ENCODE measurements around the gene ZNF20. TPM values are rescaled to one million over a fixed set of nuclear protein-coding genes. Genes with fewer than 3 reads are reported as not detected.

The ZNF20 gene
- total RNA-seq (1 to 10 TPM; 1.2 to 6.7 (median 4.8) TPM), polyA plus RNA-seq (1 to 10 TPM; 1.4 to 4.4 TPM), total RNA-seq (0.54 reads per million)

GRCh38 chr19:12139885-12140544, at the start of gene ZNF20:
ZNF20 (minus strand) TSS chr19:12140350; CDS start chr19:12140182, 168 bp downstream.
- DNase-seq: peak; percentile 68 to 90 (median 72)
- Mint-ChIP-seq H3K27me3 (no peaks in the 10 kb centered on the region), H3K36me3 (peaks cover 11 to 31% (median 18%) of the 10 kb centered on the region in 5 donors), H3K4me1 (peaks cover 25 to 44% (median 35%) of the 10 kb centered on the region in 7 donors), H3K4me3 (peak within 1 kb of the TSS; percentile 82 to 96 (median 89)), H3K9me3 (peaks cover 0 to 14% (median 5%) of the 10 kb centered on the region in 11 donors), H3K27ac (peak within 1 kb of the TSS; percentile 40 to 96 (median 79))
- Histone ChIP-seq H3K9me3 (ENCODE audit: control insufficient read depth in 2 of 3, low read length in 3 of 3) (peaks cover 0 to 2% (median 0%) of the 10 kb centered on the region in 3 experiments), H3K4me3 (ENCODE audit: low read length) (peak within 1 kb of the TSS; percentile 74), H3K27me3 (ENCODE audit: control insufficient read depth in 2 of 2, insufficient read depth in 2 of 2, low read length in 2 of 2) (no peaks in the 10 kb centered on the region), H3K36me3 (ENCODE audit: control insufficient read depth in 2 of 3, insufficient read depth in 3 of 3, low read length in 3 of 3) (peaks cover 0 to 16% (median 2%) of the 10 kb centered on the region in 3 experiments), H3K27ac (ENCODE audit: low read depth, low read length) (peak within 1 kb of the TSS; percentile 77), H3K4me1 (ENCODE audit: control insufficient read depth in 2 of 2, insufficient read depth in 2 of 2, low read length in 2 of 2) (peaks cover 18 to 24% of the 10 kb centered on the region in 2 donors)
- intact Hi-C loops (cut with micrococcal nuclease): loop anchor here (1.0 to 5.0 kb wide), 11 partner anchors 16 to 603 kb away; partner anchors contain the start of genes ZNF136 (in 2 of the 2), ZNF440 (in 1 of the 2), ZNF563 (in 1 of the 2) and ZNF625 (in 1 of the 2)
- peak; percentile 95 for ATAC-seq
- CTCF ChIA-PET: interaction anchor here (0.5 to 2.4 kb wide), 14 partner anchors 19 to 1000 kb away, joined by 3 to 28 read pairs (median 6); partner anchors contain the start of genes ZNF491, ZNF700 and ZNF763
- POLR2A ChIA-PET: interaction anchor here (1.0 to 1.9 kb wide), 6 partner anchors 12 to 216 kb away, joined by 3 to 10 read pairs (median 4); partner anchors contain the start of genes ZNF136, ZNF563 and ZNF763

DNA sequence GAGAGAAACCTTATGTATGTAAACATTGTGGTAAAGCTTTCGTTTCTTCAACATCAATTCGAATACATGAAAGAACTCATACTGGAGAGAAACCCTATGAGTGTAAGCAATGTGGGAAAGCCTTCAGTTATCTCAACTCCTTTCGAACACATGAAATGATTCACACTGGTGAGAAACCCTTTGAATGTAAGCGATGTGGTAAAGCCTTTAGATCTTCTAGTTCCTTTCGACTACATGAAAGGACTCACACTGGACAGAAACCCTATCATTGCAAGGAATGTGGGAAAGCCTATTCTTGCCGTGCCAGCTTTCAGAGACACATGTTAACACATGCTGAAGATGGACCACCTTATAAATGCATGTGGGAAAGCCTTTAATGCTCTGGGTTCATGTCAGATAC, 47.5 kb upstream of the ZNF20 start:
- H3K36me3 Mint-ChIP-seq: peaks cover 44 to 88% (median 84%) of the 10 kb centered on the region in 5 donors
- Histone ChIP-seq H3K4me3 (ENCODE audit: low read length) (peak overlapping the region; percentile 7), H3K9me3 (ENCODE audit: control insufficient read depth in 2 of 3, low read length in 3 of 3) (peaks cover 32 to 96% (median 48%) of the 10 kb centered on the region in 3 experiments), H3K4me1 (ENCODE audit: control insufficient read depth in 2 of 2, insufficient read depth in 2 of 2, low read length in 2 of 2) (no peaks in the 10 kb centered on the region), H3K27me3 (ENCODE audit: control insufficient read depth in 2 of 2, insufficient read depth in 2 of 2, low read length in 2 of 2) (no peaks in the 10 kb centered on the region), H3K27ac (ENCODE audit: low read depth, low read length) (no peak overlapping the region), H3K36me3 (ENCODE audit: control insufficient read depth in 2 of 3, insufficient read depth in 3 of 3, low read length in 3 of 3) (peaks cover 35 to 80% (median 44%) of the 10 kb centered on the region in 3 experiments)
- H3K27me3 Mint-ChIP-seq: no peaks in the 10 kb centered on the region
- peak overlapping the region in 1 of 9 donors; percentile 25 for H3K27ac Mint-ChIP-seq
- H3K4me1 Mint-ChIP-seq: no peaks in the 10 kb centered on the region
- CTCF ChIA-PET: no interaction called here
- POLR2A ChIA-PET: no interaction called here
- H3K9me3 Mint-ChIP-seq: peaks cover 0 to 98% (median 75%) of the 10 kb centered on the region in 11 donors
- H3K4me3 Mint-ChIP-seq: no peak overlapping the region
- DNase-seq (peak in 1 of 9 donors; percentile 15), ATAC-seq (no peak)
- intact Hi-C loops (cut with micrococcal nuclease): no loop called here

- intact Hi-C loops (cut with micrococcal nuclease): no loop called here
- H3K4me1 ChIP-seq (ENCODE audit: control insufficient read depth in 2 of 2, insufficient read depth in 2 of 2, low read length in 2 of 2): no peaks in the 10 kb centered on the region
- Mint-ChIP-seq H3K4me3 (peak overlapping the region in 2 of 10 donors; percentile 32 to 52), H3K4me1 (peaks cover 0 to 34% (median 24%) of the 10 kb centered on the region in 7 donors), H3K36me3 (peaks cover 24 to 80% (median 76%) of the 10 kb centered on the region in 5 donors), H3K27me3 (no peaks in the 10 kb centered on the region), H3K27ac (peak overlapping the region in 2 of 9 donors; percentile 9 to 21), H3K9me3 (peaks cover 0 to 75% (median 59%) of the 10 kb centered on the region in 11 donors)
- no peak overlapping the region for H3K4me3 ChIP-seq (ENCODE audit: low read length)
- H3K27me3 ChIP-seq (ENCODE audit: control insufficient read depth in 2 of 2, insufficient read depth in 2 of 2, low read length in 2 of 2): no peaks in the 10 kb centered on the region
- no peak overlapping the region for H3K27ac ChIP-seq (ENCODE audit: low read depth, low read length)
- peaks cover 9 to 49% (median 35%) of the 10 kb centered on the region in 3 experiments for H3K9me3 ChIP-seq (ENCODE audit: control insufficient read depth in 2 of 3, low read length in 3 of 3)
- no peak for DNase-seq
- CTCF ChIA-PET: no interaction called here
- no peak for ATAC-seq
- POLR2A ChIA-PET: no interaction called here
- H3K36me3 ChIP-seq (ENCODE audit: control insufficient read depth in 2 of 3, insufficient read depth in 3 of 3, low read length in 3 of 3): peaks cover 3 to 61% (median 5%) of the 10 kb centered on the region in 3 experiments
Observed at GRCh38 chr19:12180377-12180776, 40.2 kb upstream of the ZNF20 start.

- peak overlapping the region in 5 of 10 donors; percentile 1 to 49 (median 33) for H3K4me3 Mint-ChIP-seq
- peak overlapping the region; percentile 27 for H3K27ac ChIP-seq (ENCODE audit: low read depth, low read length)
Observed at GRCh38 chr19:12166626-12167025, 26.5 kb upstream of the ZNF20 start.

DNA sequence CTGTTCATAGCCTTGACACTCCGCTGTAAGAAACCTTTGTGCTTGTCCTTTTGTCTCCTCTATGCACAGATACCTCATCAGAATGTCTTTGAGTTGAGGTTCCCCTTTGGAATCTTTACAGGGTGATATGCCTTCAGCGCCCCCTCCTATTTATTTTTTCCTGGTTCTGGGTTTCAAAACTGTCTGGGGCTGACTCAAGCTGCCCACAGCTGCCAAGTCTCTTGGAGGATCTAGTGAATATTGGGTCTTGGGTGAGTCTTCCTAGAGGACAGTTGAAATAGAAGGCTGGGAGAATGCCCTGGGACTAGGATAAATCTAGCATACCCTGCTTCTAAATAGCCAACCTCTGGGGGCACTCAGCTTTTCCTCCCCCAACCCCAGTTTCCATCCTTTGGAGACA, 23.7 kb upstream of the ZNF20 start:
- no peak for DNase-seq

More at GRCh38 chr19:12166626-12167025, 26.5 kb upstream of the ZNF20 start:
- ChIA-PET POLR2A (no interaction called here), CTCF (no interaction called here)
- intact Hi-C loops (cut with micrococcal nuclease): no loop called here
- Mint-ChIP-seq H3K27ac (peak overlapping the region in 7 of 9 donors; percentile 2 to 88 (median 77)), H3K27me3 (no peaks in the 10 kb centered on the region), H3K9me3 (peaks cover 0 to 11% (median 0%) of the 10 kb centered on the region in 11 donors), H3K4me1 (peaks cover 30 to 71% (median 55%) of the 10 kb centered on the region in 7 donors), H3K36me3 (peaks cover 6 to 49% (median 15%) of the 10 kb centered on the region in 5 donors)
- no peak overlapping the region for H3K4me3 ChIP-seq (ENCODE audit: low read length)
- no peaks in the 10 kb centered on the region for H3K27me3 ChIP-seq (ENCODE audit: control insufficient read depth in 2 of 2, insufficient read depth in 2 of 2, low read length in 2 of 2)
- no peak for ATAC-seq
- H3K9me3 ChIP-seq (ENCODE audit: control insufficient read depth in 2 of 3, low read length in 3 of 3): no peaks in the 10 kb centered on the region
- no peak for DNase-seq
- peaks cover 7 to 12% of the 10 kb centered on the region in 2 donors for H3K4me1 ChIP-seq (ENCODE audit: control insufficient read depth in 2 of 2, insufficient read depth in 2 of 2, low read length in 2 of 2)
- H3K36me3 ChIP-seq (ENCODE audit: control insufficient read depth in 2 of 3, insufficient read depth in 3 of 3, low read length in 3 of 3): peaks cover 0 to 15% (median 5%) of the 10 kb centered on the region in 3 experiments

More for the DNA sequence above, 23.7 kb upstream of the ZNF20 start:
- Mint-ChIP-seq H3K4me3 (peak overlapping the region; percentile 88 to 100 (median 98)), H3K36me3 (peaks cover 0 to 28% (median 9%) of the 10 kb centered on the region in 5 donors), H3K4me1 (peaks cover 28 to 64% (median 49%) of the 10 kb centered on the region in 7 donors), H3K27ac (peak overlapping the region; percentile 87 to 100 (median 94)), H3K9me3 (peaks cover 0 to 5% (median 0%) of the 10 kb centered on the region in 11 donors), H3K27me3 (no peaks in the 10 kb centered on the region)
- H3K36me3 ChIP-seq (ENCODE audit: control insufficient read depth in 2 of 3, insufficient read depth in 3 of 3, low read length in 3 of 3): peaks cover 0 to 9% (median 0%) of the 10 kb centered on the region in 3 experiments
- ChIA-PET CTCF (interaction anchor here (1.5 kb wide), 2 partner anchors 9 to 201 kb away, joined by 4 read pairs; partner anchors contain the start of gene ZNF442), POLR2A (interaction anchor here (1.1 to 2.7 kb wide), 5 partner anchors 23 to 629 kb away, joined by 3 to 26 read pairs (median 10); partner anchors contain the start of genes ZNF20, ZNF44, ZNF490 and ZNF563)
- H3K27me3 ChIP-seq (ENCODE audit: control insufficient read depth in 2 of 2, insufficient read depth in 2 of 2, low read length in 2 of 2): no peaks in the 10 kb centered on the region
- no peaks in the 10 kb centered on the region for H3K9me3 ChIP-seq (ENCODE audit: control insufficient read depth in 2 of 3, low read length in 3 of 3)
- ATAC-seq: no peak
- intact Hi-C loops (cut with micrococcal nuclease): loop anchor here (1.0 to 2.0 kb wide), 8 partner anchors 23 to 387 kb away; partner anchors contain the start of genes ZNF20 (in 2 of the 2), ZNF564 (in 2 of the 2), ZNF44 (in 1 of the 2) and ZNF443 (in 1 of the 2)
- H3K4me1 ChIP-seq (ENCODE audit: control insufficient read depth in 2 of 2, insufficient read depth in 2 of 2, low read length in 2 of 2): peaks cover 7 to 15% of the 10 kb centered on the region in 2 donors
- peak overlapping the region; percentile 78 for H3K4me3 ChIP-seq (ENCODE audit: low read length)
- H3K27ac ChIP-seq (ENCODE audit: low read depth, low read length): peak overlapping the region; percentile 96
